HG03066 (cell line): Measurements from ENCODE around the gene ZBTB7A.
"Not testable (repeated sequence)": the region's sequence is repeated elsewhere in the genome, so short reads cannot be mapped to it uniquely, and the experiment has no call there.

Experiments used
- ATAC-seq: cut with Tn5 transposase; IDR thresholded peaks from one replicate; pipeline ENCODE4 v1.9.1; 2021; ENCODE audit warnings: low read depth; ENCODE audit not compliant: unreplicated experiment

ZBTB7A gene

GRCh38 chr19:4019578-4019977 lies 47.1 kb downstream of the ZBTB7A start:
- ATAC-seq: no peak

- ATAC-seq: no peak
Observed at GRCh38 chr19:4018775-4019504, 47.8 kb downstream of the ZBTB7A start.

GRCh38 chr19:4018140-4018613 lies 48.5 kb downstream of the ZBTB7A start:
- ATAC-seq: no peak

- ATAC-seq: no peak
Observed at GRCh38 chr19:4016903-4017638, 49.6 kb downstream of the ZBTB7A start.

- no peak for ATAC-seq
Observed at GRCh38 chr19:4016486-4016885, 50.2 kb downstream of the ZBTB7A start.

- no peak for ATAC-seq
Observed at GRCh38 chr19:4015705-4016402, 50.8 kb downstream of the ZBTB7A start.

- ATAC-seq: no peak
Observed at GRCh38 chr19:4014541-4015491, 51.9 kb downstream of the ZBTB7A start.

GRCh38 chr19:4013886-4014540 lies 52.7 kb downstream of the ZBTB7A start:
- no peak for ATAC-seq

- ATAC-seq: no peak
Observed at GRCh38 chr19:4012975-4013634, 53.6 kb downstream of the ZBTB7A start.

- ATAC-seq: no peak
Observed at GRCh38 chr19:4012092-4012974, 54.4 kb downstream of the ZBTB7A start.

GRCh38 chr19:4011430-4011829 lies 55.3 kb downstream of the ZBTB7A start:
- ATAC-seq: not testable (repeated sequence)

- ATAC-seq: no peak
Observed at GRCh38 chr19:4010808-4011110, 55.9 kb downstream of the ZBTB7A start.

- no peak for ATAC-seq
Observed at GRCh38 chr19:4009990-4010807, 56.5 kb downstream of the ZBTB7A start.

GRCh38 chr19:4007836-4008539 lies 58.7 kb downstream of the ZBTB7A start:
- ATAC-seq: no peak

GRCh38 chr19:4007021-4007835 lies 59.5 kb downstream of the ZBTB7A start, which contains the start of gene PIAS4:
PIAS4 (plus strand) TSS chr19:4007736; CDS start chr19:4007761, 25 bp downstream.
- peak; percentile 71 for ATAC-seq

- ATAC-seq: not testable (repeated sequence)
Observed at GRCh38 chr19:4005436-4005835, 61.3 kb downstream of the ZBTB7A start.
